NCI-H526 (cell line): ENCODE measurements around the gene MPIG6B.

ENCODE experiments used
- DNase-seq, 2 experiments: peaks; one replicate each; lab custom pipeline; 2025; lab: John Stamatoyannopoulos, UW

The MPIG6B gene

DNA sequence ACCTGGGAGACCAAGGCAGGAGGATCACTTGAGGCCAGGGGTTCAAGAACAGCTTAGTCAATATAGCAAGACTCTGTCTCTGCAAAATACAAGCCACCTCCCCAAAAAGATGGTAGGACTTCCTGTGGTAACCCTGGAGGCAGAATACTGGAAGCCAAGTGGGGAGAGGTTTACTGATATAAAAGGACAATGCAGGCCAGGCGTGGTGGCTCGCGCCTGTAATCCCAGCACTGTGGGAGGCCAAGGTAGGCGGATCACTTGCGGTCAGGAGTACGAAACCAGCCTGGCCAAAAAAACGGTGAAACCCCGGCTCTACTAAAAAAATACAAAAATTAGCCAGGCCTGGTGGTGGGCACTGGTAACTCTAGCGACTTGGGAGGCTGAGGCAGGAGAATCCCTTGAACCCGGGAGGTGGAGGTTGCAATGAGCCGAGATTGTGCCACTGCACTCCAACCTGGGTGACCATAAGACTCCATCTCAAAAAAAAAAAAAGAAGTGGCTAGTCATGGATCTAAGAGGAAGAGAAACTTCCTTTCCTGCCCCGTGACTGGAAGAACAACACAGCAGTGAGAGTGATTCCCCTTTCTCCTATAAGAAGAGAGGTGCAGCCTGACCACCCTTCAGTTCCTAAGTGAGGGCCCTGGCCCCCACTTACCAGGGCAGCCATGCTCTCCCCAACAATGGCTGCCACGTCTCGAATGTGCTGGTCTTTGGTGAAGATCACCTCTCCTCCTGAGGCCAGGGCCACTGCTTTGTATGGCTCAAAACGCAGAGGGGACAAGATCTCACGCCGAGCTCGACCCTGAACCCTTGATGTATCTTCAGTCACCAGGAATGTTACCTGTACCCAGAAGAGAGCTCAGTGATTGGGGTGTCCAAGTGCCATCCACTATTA lies 45.4 kb downstream of the MPIG6B start:
- DNase-seq: no peak

DNA sequence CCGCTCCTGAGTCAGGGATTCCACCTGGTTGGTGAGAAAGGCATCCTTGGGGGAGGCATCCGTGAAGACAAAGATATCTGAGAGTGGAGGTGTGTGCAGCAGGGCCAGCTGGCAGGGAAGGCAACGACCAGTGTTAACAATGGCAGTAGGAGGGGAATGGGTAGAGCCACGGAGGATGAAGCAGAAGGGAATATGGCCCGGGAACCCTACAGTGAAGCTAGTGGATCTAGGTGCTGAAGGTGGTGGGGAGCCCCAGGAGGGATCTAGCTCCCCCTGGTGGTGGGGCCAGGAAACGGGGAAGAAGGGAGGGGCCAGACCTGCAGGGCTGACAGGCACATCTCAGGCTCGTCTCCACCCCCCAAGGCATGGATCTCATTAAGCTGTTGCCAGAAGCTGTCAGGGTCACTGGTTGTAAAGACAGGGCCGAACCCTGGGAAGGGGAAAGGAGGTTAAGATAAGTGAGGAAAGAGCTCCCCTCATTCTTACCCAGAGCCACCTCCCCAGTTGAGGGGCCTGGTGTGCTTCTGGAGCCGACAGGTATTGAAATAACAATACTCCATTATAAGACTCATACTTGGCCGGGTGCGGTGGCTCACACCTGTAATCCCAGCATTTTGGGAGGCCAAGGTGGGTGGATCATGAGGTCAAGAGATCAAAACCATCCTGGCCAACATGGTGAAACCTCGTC lies 46.7 kb downstream of the MPIG6B start:
- peak in 1 of 2 experiments; percentile 55 for DNase-seq

DNA sequence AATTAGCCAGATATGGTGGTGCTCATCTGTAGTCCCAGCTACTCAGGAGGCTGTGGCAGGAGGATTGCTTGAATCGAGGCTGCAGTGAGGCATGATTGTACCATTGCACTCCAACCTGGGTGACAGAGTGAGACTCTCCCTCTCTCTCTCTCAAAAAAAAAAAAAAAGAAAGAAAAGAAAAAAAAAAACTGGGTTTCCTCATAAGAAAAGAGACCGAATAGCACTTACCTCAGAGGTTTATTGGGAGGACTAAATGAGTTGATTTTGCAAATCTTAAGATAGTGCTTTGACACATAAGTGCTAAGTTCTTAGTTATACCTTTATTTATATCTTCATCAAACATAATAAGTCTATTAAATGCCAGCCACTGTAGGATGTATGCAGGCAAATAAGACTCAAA lies 47.7 kb downstream of the MPIG6B start:
- DNase-seq: no peak

DNA sequence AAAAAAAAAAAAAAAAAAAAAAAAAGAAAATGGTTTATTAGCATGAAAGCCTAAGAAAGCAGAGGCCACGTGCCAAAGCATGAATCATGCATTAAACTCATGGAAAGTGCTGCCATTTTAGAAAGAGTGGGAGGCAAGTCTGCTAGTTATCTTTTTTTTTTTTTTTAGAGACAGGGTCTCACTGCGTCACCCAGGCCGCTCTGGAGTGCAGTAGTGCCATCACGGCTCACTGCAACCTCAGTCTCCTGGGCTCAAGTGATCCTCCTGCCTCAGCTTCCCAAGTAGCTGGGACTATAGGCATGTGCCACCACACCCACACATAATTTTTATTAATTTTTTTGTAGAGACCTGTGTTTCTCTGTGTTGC lies 48.8 kb downstream of the MPIG6B start:
- no peak for DNase-seq

DNA sequence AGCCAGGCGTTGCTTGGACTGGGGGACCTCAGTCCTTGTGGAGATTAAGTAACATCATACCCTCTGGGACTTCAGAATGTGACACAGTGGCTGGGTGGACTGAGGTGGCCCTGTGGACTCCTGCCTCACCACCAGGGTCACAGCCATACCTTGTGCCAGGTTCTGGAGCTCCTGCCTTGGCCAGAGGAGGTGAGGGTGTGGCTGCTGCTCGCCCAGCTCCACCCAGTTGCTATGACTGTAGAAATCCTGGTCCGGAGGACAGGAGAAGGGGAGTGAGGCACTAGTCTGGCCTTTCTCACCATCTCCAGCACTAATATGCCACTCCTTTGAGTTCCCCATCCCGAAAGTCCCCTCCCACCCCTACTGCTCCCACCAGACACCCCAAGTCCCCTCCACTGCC lies 52.0 kb downstream of the MPIG6B start:
- DNase-seq: no peak

DNA sequence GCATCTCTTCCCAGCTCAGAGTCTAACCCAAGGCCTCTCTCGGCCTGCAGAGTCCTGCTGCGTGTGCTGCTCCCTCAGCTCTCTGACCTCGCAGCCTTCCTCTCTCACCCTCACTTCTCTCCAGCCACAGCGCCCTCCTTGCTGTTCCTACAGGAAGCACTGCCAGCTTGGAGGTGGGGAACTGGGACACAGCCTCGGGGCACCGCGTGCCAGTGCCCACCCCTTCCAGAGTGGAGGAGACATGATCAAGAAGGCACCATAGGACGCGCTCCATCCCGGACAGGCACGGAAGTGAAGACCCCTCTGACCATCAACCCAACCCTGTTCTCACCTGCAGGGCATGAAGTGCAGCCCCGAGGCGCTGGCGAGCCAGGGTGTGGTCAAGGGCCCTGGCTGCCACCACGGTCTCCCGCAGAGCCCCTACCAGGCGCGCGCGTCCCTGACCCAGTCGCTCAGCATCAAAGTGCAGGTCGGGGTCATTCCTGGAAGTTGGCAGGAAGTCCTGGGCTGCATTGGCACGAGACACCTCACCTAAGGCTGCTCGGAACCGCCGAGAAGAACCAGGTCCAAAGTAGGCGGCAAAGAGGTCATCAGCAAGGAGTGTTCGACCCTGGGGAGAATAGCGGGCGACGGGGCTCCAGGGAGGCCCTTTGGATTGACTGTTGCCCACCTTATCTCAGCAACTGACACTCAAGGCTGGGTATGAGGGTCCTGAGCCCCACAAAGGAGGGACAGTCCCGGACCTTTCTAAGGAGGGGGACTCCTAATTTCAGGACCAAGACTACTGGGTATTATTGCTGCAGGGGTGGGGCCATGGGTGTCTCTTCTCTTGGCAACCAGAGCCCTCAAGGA lies 52.7 kb downstream of the MPIG6B start:
- no peak for DNase-seq
